Mesothelial cell of epicardium (in vitro differentiated cells): ENCODE data around the gene SND1. TPM values are rescaled to one million over a fixed set of nuclear protein-coding genes. Genes with fewer than 3 reads are reported as not detected.

Source experiments
- DNase-seq, 2 experiments: peaks; one replicate each; pipeline ENCODE4 v3.0.0; 2021; ENCODE audit warnings: low spot score in 2 of 2; ENCODE audit not compliant: unreplicated experiment in 2 of 2
- H3K27ac Mint-ChIP-seq: 2 replicates; pipeline ENCODE4 v1.8.0; 2021; ENCODE audit warnings: mixed read lengths
- H3K27me3 Mint-ChIP-seq: 2 replicates; pipeline ENCODE4 v1.8.0; 2021; ENCODE audit warnings: low read depth, mixed read lengths
- H3K36me3 Mint-ChIP-seq: 2 replicates; pipeline ENCODE4 v1.8.0; 2021; ENCODE audit warnings: mixed read lengths
- H3K4me1 Mint-ChIP-seq: 2 replicates; pipeline ENCODE4 v1.8.0; 2021; ENCODE audit warnings: mixed read lengths
- H3K4me3 Mint-ChIP-seq: 2 replicates; pipeline ENCODE4 v1.8.0; 2021; ENCODE audit warnings: mild to moderate bottlenecking, moderate library complexity, mixed read lengths
- H3K9me3 Mint-ChIP-seq: 2 replicates; pipeline ENCODE4 v1.8.0; 2021; ENCODE audit warnings: mixed read lengths
- CTCF ChIP-seq: fragments of 200-600 bp; sonication (generic); IDR thresholded peaks from one replicate; pipeline ENCODE4 v1.5.0; 2021; ENCODE audit warnings: antibody characterized with exemption; ENCODE audit not compliant: unreplicated experiment
- total RNA-seq: library from RNA; stranded (reverse); gene quantifications from 3 replicates; pipeline ENCODE4 v1.2.1, GENCODE V29; 2021

The SND1 gene
- total RNA-seq, 1 donor from 2014 or later, result 211 TPM

- Mint-ChIP-seq H3K4me1 (peaks cover 22% of the 10 kb centered on the region), H3K27me3 (no peaks in the 10 kb centered on the region), H3K36me3 (no peaks in the 10 kb centered on the region), H3K27ac (no peak overlapping the region), H3K9me3 (no peaks in the 10 kb centered on the region), H3K4me3 (no peak overlapping the region)
- no peak for DNase-seq
- no peak for TF ChIP-seq CTCF
Measured at GRCh38 chr7:127905021-127905420, 253.0 kb downstream of the SND1 start.

GRCh38 chr7:127905491-127906330, 253.7 kb downstream of the SND1 start:
- no peak overlapping the region for H3K27ac Mint-ChIP-seq
- H3K4me3 Mint-ChIP-seq, result no peak overlapping the region
- no peaks in the 10 kb centered on the region for H3K27me3 Mint-ChIP-seq
- DNase-seq, result no peak
- peaks cover 15% of the 10 kb centered on the region for H3K4me1 Mint-ChIP-seq
- TF ChIP-seq CTCF, result no peak
- no peaks in the 10 kb centered on the region for H3K9me3 Mint-ChIP-seq
- H3K36me3 Mint-ChIP-seq, result no peaks in the 10 kb centered on the region

- Mint-ChIP-seq H3K4me3 (no peak overlapping the region), H3K4me1 (peaks cover 8% of the 10 kb centered on the region)
Measured at GRCh38 chr7:127907110-127908040, 255.4 kb downstream of the SND1 start.

GRCh38 chr7:127908430-127909258, 256.6 kb downstream of the SND1 start:
- H3K4me3 Mint-ChIP-seq, result no peak overlapping the region
- no peak overlapping the region for H3K27ac Mint-ChIP-seq
- TF ChIP-seq CTCF, result no peak

More at GRCh38 chr7:127907110-127908040, 255.4 kb downstream of the SND1 start:
- DNase-seq, result no peak
- no peak for TF ChIP-seq CTCF
- no peaks in the 10 kb centered on the region for H3K9me3 Mint-ChIP-seq
- no peaks in the 10 kb centered on the region for H3K36me3 Mint-ChIP-seq
- no peak overlapping the region for H3K27ac Mint-ChIP-seq
- no peaks in the 10 kb centered on the region for H3K27me3 Mint-ChIP-seq

More at GRCh38 chr7:127908430-127909258, 256.6 kb downstream of the SND1 start:
- Mint-ChIP-seq H3K27me3 (no peaks in the 10 kb centered on the region), H3K36me3 (no peaks in the 10 kb centered on the region), H3K4me1 (peaks cover 11% of the 10 kb centered on the region), H3K9me3 (no peaks in the 10 kb centered on the region)
- DNase-seq, result no peak
